Astrocyte of the spinal cord (primary cell): ENCODE results near the gene FAM118B.

Experiments
- DNase-seq: peaks from one replicate; pipeline ENCODE4 v3.0.0; 2011; ENCODE audit warnings: low read depth, low spot score
- H3K4me3 ChIP-seq: 2 replicates; pipeline ENCODE4 v1.5.1; 2011; ENCODE audit warnings: low read depth, mild to moderate bottlenecking, low read length, moderate library complexity
- in situ Hi-C: cut with HindIII; loops from 2 replicates; pipeline ENCODE4 v1.10.0; 2017; ENCODE audit warnings: low sequenced_read_pairs
- TF ChIP-seq, protein P1 (sequence below): IDR thresholded peaks from 2 replicates; pipeline ENCODE4 v1.5.1; 2012; ENCODE audit warnings: low read depth, mild to moderate bottlenecking, low read length, inconsistent platforms

The FAM118B gene

DNA sequence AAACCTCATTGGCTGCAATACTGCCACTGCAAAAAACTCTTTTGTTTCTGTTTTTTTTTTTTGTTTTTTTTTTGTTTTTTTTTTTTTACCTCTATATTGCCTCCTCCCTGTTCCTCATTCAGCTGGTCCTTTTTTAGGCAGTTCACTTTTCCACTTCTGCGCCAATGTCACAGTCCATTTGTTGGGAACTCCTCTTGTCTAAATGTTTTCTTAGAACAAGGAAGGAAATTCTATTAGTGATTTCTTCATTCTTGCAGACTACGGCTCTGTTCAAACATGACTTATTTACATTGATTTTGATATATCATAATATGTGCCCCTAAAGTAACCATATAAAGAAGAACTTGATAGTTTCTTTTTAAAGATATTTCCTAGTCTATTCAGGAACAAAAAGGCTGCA is 2.9 kb downstream of the FAM118B start:
- in situ Hi-C loops, result no loop called here
- DNase-seq, result no peak
- TF ChIP-seq, protein P1, sequence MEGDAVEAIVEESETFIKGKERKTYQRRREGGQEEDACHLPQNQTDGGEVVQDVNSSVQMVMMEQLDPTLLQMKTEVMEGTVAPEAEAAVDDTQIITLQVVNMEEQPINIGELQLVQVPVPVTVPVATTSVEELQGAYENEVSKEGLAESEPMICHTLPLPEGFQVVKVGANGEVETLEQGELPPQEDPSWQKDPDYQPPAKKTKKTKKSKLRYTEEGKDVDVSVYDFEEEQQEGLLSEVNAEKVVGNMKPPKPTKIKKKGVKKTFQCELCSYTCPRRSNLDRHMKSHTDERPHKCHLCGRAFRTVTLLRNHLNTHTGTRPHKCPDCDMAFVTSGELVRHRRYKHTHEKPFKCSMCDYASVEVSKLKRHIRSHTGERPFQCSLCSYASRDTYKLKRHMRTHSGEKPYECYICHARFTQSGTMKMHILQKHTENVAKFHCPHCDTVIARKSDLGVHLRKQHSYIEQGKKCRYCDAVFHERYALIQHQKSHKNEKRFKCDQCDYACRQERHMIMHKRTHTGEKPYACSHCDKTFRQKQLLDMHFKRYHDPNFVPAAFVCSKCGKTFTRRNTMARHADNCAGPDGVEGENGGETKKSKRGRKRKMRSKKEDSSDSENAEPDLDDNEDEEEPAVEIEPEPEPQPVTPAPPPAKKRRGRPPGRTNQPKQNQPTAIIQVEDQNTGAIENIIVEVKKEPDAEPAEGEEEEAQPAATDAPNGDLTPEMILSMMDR, result no peak
- no peak overlapping the region for H3K4me3 ChIP-seq

DNA sequence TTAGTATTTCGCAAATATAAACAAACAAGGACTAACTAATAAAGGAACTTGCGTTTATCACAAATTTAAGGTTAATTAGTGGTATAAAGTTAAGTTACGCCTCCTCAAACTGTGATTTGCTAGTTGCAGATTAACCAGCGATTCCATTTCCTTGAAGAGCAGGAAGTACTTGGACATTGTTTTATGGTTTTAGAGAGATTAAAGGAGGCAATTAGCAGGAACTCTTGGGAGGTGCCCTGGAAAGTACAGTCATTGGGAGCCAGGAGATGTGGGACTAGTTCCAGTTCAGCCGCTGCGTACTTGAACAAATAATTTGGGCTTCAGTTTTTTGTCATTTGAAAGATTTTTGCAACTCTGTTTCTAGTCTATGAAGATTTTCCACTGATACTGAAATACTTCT is 3.3 kb downstream of the FAM118B start:
- TF ChIP-seq, protein P1, result no peak
- in situ Hi-C loops, result no loop called here
- no peak overlapping the region for H3K4me3 ChIP-seq
- no peak for DNase-seq

GRCh38 chr11:126216526-126217305 is 5.1 kb downstream of the FAM118B start:
- in situ Hi-C loops, result no loop called here
- DNase-seq, result no peak
- no peak overlapping the region for H3K4me3 ChIP-seq
- TF ChIP-seq, protein P1, result no peak

DNA sequence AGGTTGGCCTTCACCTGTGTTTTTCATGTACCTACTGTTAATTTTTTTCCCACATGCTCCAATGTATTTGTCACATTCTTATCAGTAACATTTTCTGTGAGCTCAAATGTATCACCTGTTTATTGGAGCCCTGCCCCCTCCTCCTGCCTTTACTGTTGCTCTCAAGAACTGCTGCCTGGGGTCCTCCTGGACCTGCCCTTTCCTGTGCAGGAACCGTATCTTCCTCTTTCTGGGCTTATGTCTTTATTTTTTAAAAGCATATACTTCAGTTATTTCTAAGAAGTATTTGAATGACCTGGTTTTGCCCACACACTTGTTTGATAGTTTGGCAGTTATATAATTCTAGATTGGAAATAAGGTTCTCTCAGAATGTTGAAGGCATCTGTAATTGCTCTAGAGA is 5.9 kb downstream of the FAM118B start:
- no peak for DNase-seq
- TF ChIP-seq, protein P1, result no peak
- in situ Hi-C loops, result no loop called here
- no peak overlapping the region for H3K4me3 ChIP-seq

DNA sequence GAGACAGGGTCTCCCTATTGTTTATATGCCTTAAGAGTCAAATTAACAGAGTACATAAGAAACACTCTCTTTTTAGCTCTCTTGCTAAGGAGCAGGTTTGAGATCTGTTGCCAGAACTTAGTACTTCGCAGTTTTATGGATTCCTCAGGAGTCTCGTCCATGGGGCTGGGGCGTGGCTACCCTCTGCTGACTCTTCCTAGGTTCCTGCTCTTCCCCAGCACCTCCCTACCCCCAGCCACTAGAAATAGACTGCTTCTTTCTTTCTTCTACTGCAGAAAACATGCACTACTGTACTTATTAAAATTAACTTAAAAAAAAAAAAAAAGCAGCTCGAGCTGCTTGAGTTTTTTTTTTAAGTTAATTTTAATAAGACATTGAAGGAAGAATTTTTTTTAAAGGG is 8.0 kb downstream of the FAM118B start:
- no peak overlapping the region for H3K4me3 ChIP-seq
- TF ChIP-seq, protein P1, result no peak
- no peak for DNase-seq
- in situ Hi-C loops, result no loop called here

- TF ChIP-seq, protein P1, result no peak
Observed at GRCh38 chr11:126224647-126225294, 13.2 kb downstream of the FAM118B start.

More at GRCh38 chr11:126224647-126225294, 13.2 kb downstream of the FAM118B start:
- DNase-seq, result no peak
- in situ Hi-C loops, result no loop called here
- H3K4me3 ChIP-seq, result no peak overlapping the region
